Raji (cell line): ENCODE data around the gene OR6N1.

Experiments used
- POLR2A ChIP-seq: IDR thresholded peaks from 2 replicates; pipeline ENCODE4 v1.6.1; 2011; ENCODE audit warnings: low read depth, low read length, control low read depth; ENCODE audit not compliant: insufficient read depth

OR6N1 gene

GRCh38 chr1:158771950-158772866 is at the start of gene OR6N1:
Gene OR6N1 (minus strand): TSS chr1:158772195. CDS start chr1:158766682, 5,513 bp downstream.
- no peak for TF ChIP-seq POLR2A

GRCh38 chr1:158821723-158822122 is 49.7 kb upstream of the OR6N1 start:
- TF ChIP-seq POLR2A, result no peak

GRCh38 chr1:158819461-158820443 is 47.8 kb upstream of the OR6N1 start:
- no peak for TF ChIP-seq POLR2A

- TF ChIP-seq POLR2A, result no peak
Observed at GRCh38 chr1:158818975-158819431, 47.0 kb upstream of the OR6N1 start.

- no peak for TF ChIP-seq POLR2A
Observed at GRCh38 chr1:158818560-158818959, 46.6 kb upstream of the OR6N1 start.

GRCh38 chr1:158814970-158815369 is 43.0 kb upstream of the OR6N1 start:
- TF ChIP-seq POLR2A, result no peak

- no peak for TF ChIP-seq POLR2A
Observed at GRCh38 chr1:158813164-158813563, 41.2 kb upstream of the OR6N1 start.

GRCh38 chr1:158812336-158812735 is 40.3 kb upstream of the OR6N1 start:
- TF ChIP-seq POLR2A, result no peak

GRCh38 chr1:158810311-158810710 is 38.3 kb upstream of the OR6N1 start:
- TF ChIP-seq POLR2A, result no peak

- TF ChIP-seq POLR2A, result no peak
Observed at GRCh38 chr1:158809862-158810261, 37.9 kb upstream of the OR6N1 start.

- no peak for TF ChIP-seq POLR2A
Observed at GRCh38 chr1:158809256-158809655, 37.3 kb upstream of the OR6N1 start.

- TF ChIP-seq POLR2A, result no peak
Observed at GRCh38 chr1:158806916-158807536, 35.0 kb upstream of the OR6N1 start.

- no peak for TF ChIP-seq POLR2A
Observed at GRCh38 chr1:158803678-158804077, 31.7 kb upstream of the OR6N1 start.

GRCh38 chr1:158801396-158801795 is 29.4 kb upstream of the OR6N1 start:
- no peak for TF ChIP-seq POLR2A

- no peak for TF ChIP-seq POLR2A
Observed at GRCh38 chr1:158800526-158800925, 28.5 kb upstream of the OR6N1 start.

- no peak for TF ChIP-seq POLR2A
Observed at GRCh38 chr1:158799689-158800088, 27.7 kb upstream of the OR6N1 start.

GRCh38 chr1:158798531-158798930 is 26.5 kb upstream of the OR6N1 start:
- TF ChIP-seq POLR2A, result no peak
